ENCODE measurements around the gene SPAG5.

The SPAG5 gene

GRCh38 chr17:28541439-28541838 lies 57.4 kb downstream of the SPAG5 start:
- no peak for DNase-seq

GRCh38 chr17:28540231-28540630 lies 58.6 kb downstream of the SPAG5 start:
- DNase-seq = no peak

GRCh38 chr17:28538296-28538895 lies 60.4 kb downstream of the SPAG5 start:
- DNase-seq = no peak

- DNase-seq = no peak
Observed at GRCh38 chr17:28537219-28537610, 61.6 kb downstream of the SPAG5 start.

- no peak for DNase-seq
Observed at GRCh38 chr17:28536532-28537218, 62.1 kb downstream of the SPAG5 start.

- no peak for DNase-seq
Observed at GRCh38 chr17:28534740-28535375, 64.0 kb downstream of the SPAG5 start.

- no peak for DNase-seq
Observed at GRCh38 chr17:28533091-28533807, 65.6 kb downstream of the SPAG5 start.

GRCh38 chr17:28532050-28532960 lies 66.5 kb downstream of the SPAG5 start:
- no peak for DNase-seq

- DNase-seq = no peak
Observed at GRCh38 chr17:28530926-28531325, 67.9 kb downstream of the SPAG5 start.

GRCh38 chr17:28530250-28530649 lies 68.6 kb downstream of the SPAG5 start:
- no peak for DNase-seq

GRCh38 chr17:28529013-28529400 lies 69.8 kb downstream of the SPAG5 start:
- no peak for DNase-seq

- no peak for DNase-seq
Observed at GRCh38 chr17:28528327-28529012, 70.4 kb downstream of the SPAG5 start.

- no peak for DNase-seq
Observed at GRCh38 chr17:28527859-28528258, 71.0 kb downstream of the SPAG5 start.
